CD4-positive, alpha-beta T cell treated with Interferon alpha-2 for 1 hour (primary cell): ENCODE results near the gene KIAA1614.

Experiments
- DNase-seq, 2 donors: peaks; one replicate each; pipeline ENCODE4 v3.0.0-alpha.2; 2020 to 2022

KIAA1614 gene

GRCh38 chr1:180909005-180909414 lies 3.7 kb upstream of the KIAA1614 start:
- DNase-seq = no peak

- no peak for DNase-seq
Observed at GRCh38 chr1:180909462-180909976, 3.2 kb upstream of the KIAA1614 start.

GRCh38 chr1:180911640-180912191 lies 981 bp upstream of the KIAA1614 start:
- no peak for DNase-seq

- no peak for DNase-seq
Observed at GRCh38 chr1:180912211-180912800, 391 bp upstream of the KIAA1614 start.

- no peak for DNase-seq
Observed at GRCh38 chr1:180915426-180915965, 2.8 kb downstream of the KIAA1614 start.

- DNase-seq = no peak
Observed at GRCh38 chr1:180916012-180916770, 3.5 kb downstream of the KIAA1614 start.

- DNase-seq = no peak
Observed at GRCh38 chr1:180916771-180917170, 4.1 kb downstream of the KIAA1614 start.

- DNase-seq = no peak
Observed at GRCh38 chr1:180917306-180918065, 4.8 kb downstream of the KIAA1614 start.

GRCh38 chr1:180918519-180918918 lies 5.8 kb downstream of the KIAA1614 start:
- DNase-seq = no peak

- DNase-seq = no peak
Observed at GRCh38 chr1:180919183-180919700, 6.5 kb downstream of the KIAA1614 start.

- DNase-seq = no peak
Observed at GRCh38 chr1:180920193-180920592, 7.5 kb downstream of the KIAA1614 start.

GRCh38 chr1:180920702-180921101 lies 8.0 kb downstream of the KIAA1614 start:
- DNase-seq = no peak

- no peak for DNase-seq
Observed at GRCh38 chr1:180921386-180921785, 8.7 kb downstream of the KIAA1614 start.

- no peak for DNase-seq
Observed at GRCh38 chr1:180921891-180922630, 9.4 kb downstream of the KIAA1614 start.

- no peak for DNase-seq
Observed at GRCh38 chr1:180922631-180923015, 9.9 kb downstream of the KIAA1614 start.

- DNase-seq = no peak
Observed at GRCh38 chr1:180923021-180923841, 10.5 kb downstream of the KIAA1614 start.

- no peak for DNase-seq
Observed at GRCh38 chr1:180923887-180924286, 11.2 kb downstream of the KIAA1614 start.

- DNase-seq = no peak
Observed at GRCh38 chr1:180924939-180925338, 12.2 kb downstream of the KIAA1614 start.

- no peak for DNase-seq
Observed at GRCh38 chr1:180925471-180926051, 12.9 kb downstream of the KIAA1614 start.

- DNase-seq = no peak
Observed at GRCh38 chr1:180926164-180926981, 13.7 kb downstream of the KIAA1614 start.
